SW480 (cell line): ENCODE results near the gene KSR1.

Experiments
- DNase-seq: peaks from one replicate; pipeline ENCODE4 v3.0.0-alpha.2; 2016; ENCODE audit warnings: low spot score

KSR1 gene

DNA sequence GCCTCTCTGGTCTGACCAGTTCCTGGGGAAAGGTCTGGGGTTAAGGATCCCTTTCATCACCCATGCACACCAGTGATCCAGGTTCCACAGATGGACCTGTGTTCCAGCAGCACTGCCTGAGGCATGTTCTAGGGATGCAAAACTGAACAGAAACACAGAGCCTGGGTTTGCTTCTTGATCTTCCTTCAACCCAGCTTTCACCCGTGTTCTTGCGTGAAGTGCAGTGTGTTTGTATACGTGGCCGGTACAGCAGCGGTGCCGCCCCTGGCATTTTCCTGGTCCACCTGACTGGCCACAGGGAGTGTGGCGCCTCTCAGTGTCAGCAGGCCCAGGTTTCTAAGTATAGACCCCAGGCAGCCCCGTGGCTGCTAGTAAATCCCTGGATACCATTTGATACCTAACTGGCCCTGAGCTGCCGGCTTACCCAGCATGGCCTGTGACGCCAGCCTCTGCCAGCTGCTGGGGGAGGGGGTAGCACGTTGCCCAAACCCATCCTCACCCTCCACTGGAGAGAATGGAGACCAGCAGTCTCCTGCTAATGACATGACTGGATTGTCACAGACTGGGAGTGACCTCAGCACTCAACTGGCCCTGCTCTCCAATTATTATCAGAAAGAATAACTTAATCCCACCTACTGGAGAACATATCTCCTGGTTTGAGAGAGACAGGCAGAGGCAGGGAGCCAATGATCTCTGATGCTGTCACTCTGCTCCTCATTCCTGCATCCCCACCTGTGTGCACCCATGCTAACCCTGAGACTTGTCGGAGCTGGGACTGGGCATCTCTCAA is 115.5 kb downstream of the KSR1 start:
- DNase-seq, result no peak

DNA sequence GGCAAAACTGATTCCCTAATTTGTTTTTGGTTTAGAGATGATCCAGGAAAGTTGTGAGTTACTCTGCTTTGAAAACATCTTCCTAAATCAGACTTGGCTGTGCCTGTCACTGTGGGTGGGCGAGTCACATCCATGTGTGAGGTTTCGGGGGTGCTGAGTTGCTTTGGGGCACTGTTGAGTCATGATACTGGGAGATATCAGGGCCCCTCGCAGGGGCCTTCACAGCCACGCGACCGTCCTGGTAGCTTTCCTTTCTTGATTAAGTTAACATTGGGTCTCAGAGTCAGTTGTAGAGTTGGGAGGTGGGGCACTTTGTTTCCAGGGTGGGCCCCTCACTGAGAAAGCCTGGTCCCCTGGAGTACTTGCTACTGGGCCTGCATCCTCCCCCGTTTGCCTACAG is 116.4 kb downstream of the KSR1 start:
- DNase-seq, result no peak

GRCh38 chr17:27573548-27573947 is 117.3 kb downstream of the KSR1 start:
- no peak for DNase-seq

DNA sequence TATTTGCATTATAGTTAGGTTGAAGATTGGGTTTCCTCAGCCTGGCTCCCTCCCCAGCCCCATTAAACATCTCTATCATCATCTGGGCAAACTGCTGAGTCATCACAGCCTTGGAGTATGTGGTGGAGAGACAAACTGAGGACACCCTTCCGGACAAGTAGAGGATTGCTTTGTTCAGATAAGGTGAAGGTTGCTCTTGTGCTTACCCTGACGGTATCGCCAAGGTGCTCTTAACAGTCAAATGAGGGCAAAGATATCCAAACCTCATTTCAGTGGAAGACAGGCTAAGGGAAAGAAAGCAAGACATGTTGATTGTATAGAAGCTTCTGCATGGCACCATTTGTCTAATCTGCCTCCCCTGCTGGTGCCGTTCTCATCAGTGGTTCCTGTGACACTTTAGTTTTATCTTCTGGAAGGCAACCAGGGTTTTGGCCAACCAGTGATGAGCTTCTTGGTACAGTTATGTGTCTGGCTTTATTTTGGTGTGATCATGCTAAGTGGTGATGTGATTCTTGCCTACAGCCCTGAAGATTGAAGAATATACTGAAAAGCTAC is 117.8 kb downstream of the KSR1 start:
- no peak for DNase-seq

GRCh38 chr17:27575096-27575911 is 119.1 kb downstream of the KSR1 start:
- no peak for DNase-seq

GRCh38 chr17:27575912-27576252 is 119.6 kb downstream of the KSR1 start:
- DNase-seq, result no peak

DNA sequence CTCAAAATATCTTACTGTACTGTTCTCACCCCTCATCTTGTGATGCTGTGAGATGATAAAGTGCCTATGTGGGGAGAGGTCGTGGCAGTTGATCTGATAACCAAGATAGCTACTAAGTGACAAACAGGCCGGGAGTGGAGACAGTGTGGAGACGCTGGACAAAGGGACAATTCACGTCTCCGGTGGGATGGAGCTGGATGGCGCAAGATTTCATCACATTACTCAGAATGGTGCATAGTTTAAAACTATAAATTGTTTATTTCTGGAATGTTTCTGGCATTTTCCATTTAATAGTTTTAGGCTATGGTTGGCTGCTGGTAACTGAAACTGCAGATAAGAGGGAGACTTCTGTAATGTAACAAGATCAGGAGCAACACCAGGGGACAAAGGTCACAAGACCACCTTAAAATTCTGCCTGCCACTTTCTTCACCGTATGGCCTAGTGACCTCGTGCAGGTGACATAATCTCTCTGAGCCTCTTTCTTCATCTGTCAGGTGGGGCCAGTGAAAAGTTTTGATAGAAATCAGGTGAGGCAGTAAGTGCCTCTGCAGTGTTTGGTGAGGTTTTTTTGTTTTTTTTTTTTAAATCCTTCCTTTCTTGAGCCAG is 120.3 kb downstream of the KSR1 start:
- no peak for DNase-seq

- no peak for DNase-seq
Measured at GRCh38 chr17:27577121-27577761, 121.0 kb downstream of the KSR1 start.

DNA sequence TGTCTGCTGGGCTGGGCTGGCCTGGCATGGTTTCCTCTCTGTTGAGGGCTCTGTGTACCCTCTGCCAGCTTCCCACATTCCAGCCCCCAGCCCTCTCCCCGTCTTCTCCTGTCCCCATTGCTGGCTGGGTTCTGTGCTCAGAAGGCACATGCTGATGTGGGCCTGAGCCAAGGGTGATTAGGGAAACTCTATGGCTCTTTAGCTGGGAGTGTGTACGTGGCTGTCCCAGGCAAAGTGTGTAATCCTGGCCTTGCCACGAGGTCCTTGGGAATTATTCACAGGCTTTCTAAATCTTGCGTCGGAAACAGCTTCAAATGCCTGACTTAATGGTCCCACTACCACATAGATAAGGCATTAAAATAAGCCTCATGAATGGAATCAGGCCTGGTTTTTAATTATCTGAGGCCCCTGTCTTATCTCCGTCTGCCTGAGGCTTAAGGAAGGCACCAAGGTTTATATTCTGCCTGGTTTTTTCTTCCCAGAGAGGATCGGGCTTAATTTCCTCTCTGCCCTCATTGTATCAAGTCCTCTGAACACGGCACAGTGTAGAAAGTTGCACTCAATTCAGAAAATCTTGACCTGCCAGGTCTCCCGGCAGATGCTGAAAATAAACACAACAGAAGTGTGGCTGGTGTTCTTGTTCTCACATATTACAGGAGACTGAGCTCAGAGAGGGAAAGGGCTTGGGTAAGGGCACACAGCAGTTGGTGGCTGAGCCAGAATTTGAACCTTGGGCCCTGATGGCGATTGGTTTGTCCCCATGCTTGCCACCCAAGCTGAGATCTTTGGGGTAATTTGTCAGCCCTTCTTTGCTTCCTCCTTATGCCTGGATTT is 121.9 kb downstream of the KSR1 start:
- DNase-seq, result no peak

- DNase-seq, result peak; percentile 43
Measured at GRCh38 chr17:27578718-27579085, 122.5 kb downstream of the KSR1 start.

GRCh38 chr17:27579304-27579703 is 123.1 kb downstream of the KSR1 start:
- DNase-seq, result no peak

- no peak for DNase-seq
Measured at GRCh38 chr17:27579897-27580321, 123.7 kb downstream of the KSR1 start.

DNA sequence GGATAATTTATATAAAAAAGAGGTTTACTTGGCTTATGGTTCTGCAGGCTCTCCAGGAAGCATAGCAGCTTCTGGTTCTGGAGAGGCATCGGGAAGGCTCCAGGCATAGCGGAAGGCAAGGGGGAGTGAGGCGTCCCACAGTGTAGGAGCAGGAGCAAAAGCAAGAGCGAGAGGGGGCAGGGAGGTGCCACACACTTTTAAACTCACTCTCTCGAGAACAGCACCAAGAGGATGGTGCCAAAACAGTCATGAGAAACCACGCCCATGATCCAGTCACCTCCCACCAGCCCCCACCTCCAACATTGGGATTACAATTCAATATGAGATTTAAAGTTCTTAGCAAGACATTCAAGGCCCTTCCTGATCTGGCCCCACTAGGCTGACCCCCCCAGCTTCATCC is 124.8 kb downstream of the KSR1 start:
- no peak for DNase-seq

DNA sequence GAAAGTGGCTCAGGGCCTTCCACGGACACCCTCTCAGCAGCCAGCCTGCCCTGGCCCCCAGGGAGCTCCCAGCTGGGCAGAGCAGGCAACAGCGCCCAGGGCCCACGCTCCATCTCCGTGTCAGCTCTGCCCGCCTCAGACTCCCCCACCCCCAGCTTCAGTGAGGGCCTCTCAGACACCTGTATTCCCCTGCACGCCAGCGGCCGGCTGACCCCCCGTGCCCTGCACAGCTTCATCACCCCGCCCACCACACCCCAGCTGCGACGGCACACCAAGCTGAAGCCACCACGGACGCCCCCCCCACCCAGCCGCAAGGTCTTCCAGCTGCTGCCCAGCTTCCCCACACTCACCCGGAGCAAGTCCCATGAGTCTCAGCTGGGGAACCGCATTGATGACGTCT is 126.4 kb downstream of the KSR1 start:
- DNase-seq, result no peak

GRCh38 chr17:27585153-27585681 is 129.0 kb downstream of the KSR1 start:
- DNase-seq, result no peak

GRCh38 chr17:27585792-27586191 is 129.5 kb downstream of the KSR1 start:
- DNase-seq, result no peak

GRCh38 chr17:27586203-27586721 is 130.0 kb downstream of the KSR1 start:
- no peak for DNase-seq

- DNase-seq, result no peak
Measured at GRCh38 chr17:27588354-27588753, 132.1 kb downstream of the KSR1 start.

GRCh38 chr17:27590864-27591263 is 134.6 kb downstream of the KSR1 start:
- no peak for DNase-seq

DNA sequence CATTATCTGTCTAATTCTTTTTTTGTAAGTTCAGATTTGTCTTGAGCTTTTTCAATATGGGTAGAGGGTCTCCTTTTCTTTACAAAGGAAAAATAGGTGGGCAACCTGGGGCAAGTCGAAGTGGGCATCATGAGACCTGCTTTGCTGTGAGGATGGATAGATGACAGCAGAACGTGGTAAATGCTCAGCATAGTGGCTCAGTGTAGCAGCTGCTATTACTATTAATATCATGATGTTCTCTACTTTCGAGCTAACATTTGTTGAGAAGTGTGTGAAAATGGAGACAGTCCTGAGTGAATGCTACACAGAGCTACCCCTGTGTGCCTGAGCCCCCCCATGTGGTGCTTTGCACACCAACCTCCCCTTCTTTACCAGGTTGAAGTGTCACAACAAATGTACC is 135.7 kb downstream of the KSR1 start:
- DNase-seq, result no peak
